SU-DHL-6 (cell line): ENCODE measurements around the gene TKFC.

ENCODE experiments used
- CTCF ChIP-seq: fragments of 200-600 bp; sonication (generic); IDR thresholded peaks from one replicate; pipeline ENCODE4 v1.5.1; 2017; ENCODE audit warnings: antibody characterized with exemption, mild to moderate bottlenecking, low read length, moderate library complexity; ENCODE audit not compliant: insufficient read depth, poor library complexity, severe bottlenecking
- EZH2phosphoT487 ChIP-seq: fragments of 200-600 bp; sonication (generic), shearing (Covaris generic); conservative IDR thresholded peaks from 2 replicates; pipeline ENCODE4 v1.6.1; 2018; ENCODE audit warnings: mild to moderate bottlenecking, antibody characterized with exemption, low read length, moderate library complexity, mixed read lengths

- TF ChIP-seq CTCF (no peak), EZH2phosphoT487 (no peak)
Observed at GRCh38 chr11:61350336-61350735, 17.3 kb downstream of the TKFC start.
